H1 (cell line): Measurements from ENCODE around the gene INTU.

ENCODE experiments used
- CTCF ChIP-seq, 3 experiments: IDR thresholded peaks; 1 replicate in 2 of 3; 2 replicates in 1 of 3; pipeline versions ENCODE4 v1.5.1 to v1.6.1; 2011; ENCODE audit warnings: low read length in 3 of 3, mild to moderate bottlenecking in 3 of 3, inconsistent platforms in 2 of 3, low read depth in 1 of 3, moderate library complexity in 1 of 3; ENCODE audit not compliant: insufficient read depth in 1 of 3; ENCODE audit errors: control extremely low read depth in 1 of 3
- EGR1 ChIP-seq: IDR thresholded peaks from 2 replicates; pipeline ENCODE4 v1.6.1; 2011; ENCODE audit warnings: low read depth, low read length, borderline replicate concordance
- EP300 ChIP-seq, 2 experiments: IDR thresholded peaks; 1 replicate in 1 of 2; 2 replicates in 1 of 2; pipeline ENCODE4 v1.6.1; 2011 to 2012; ENCODE audit warnings: low read depth in 2 of 2, low read length in 2 of 2, mild to moderate bottlenecking in 2 of 2, borderline replicate concordance in 1 of 2, inconsistent platforms in 1 of 2, moderate library complexity in 1 of 2
- MAX ChIP-seq: IDR thresholded peaks from 2 replicates; pipeline ENCODE4 v1.6.1; 2012; ENCODE audit warnings: inconsistent platforms
- POLR2AphosphoS5 ChIP-seq: IDR thresholded peaks from 2 replicates; pipeline ENCODE4 v1.6.1; 2011; ENCODE audit warnings: low read depth, low read length

GRCh38 chr4:127748957-127749356 lies 116.2 kb downstream of the INTU start:
- TF ChIP-seq MAX (no peak), EGR1 (no peak), EP300 (IDR thresholded peaks at IDR 0.05; ENCODE audit: borderline replicate concordance in 1 of 2, low read depth in 2 of 2, low read length in 2 of 2) (no peak), POLR2AphosphoS5 (no peak), CTCF (IDR thresholded peaks at IDR 0.05; ENCODE audit: control extremely low read depth in 1 of 3, insufficient read depth in 1 of 3, low read depth in 1 of 3, low read length in 3 of 3) (no peak)
